Measurements from ENCODE around the gene KCNMB3. TPM values are rescaled to one million over a fixed set of nuclear protein-coding genes. Genes with fewer than 3 reads are reported as not detected.

KCNMB3 gene
- total and polyA plus RNA-seq, 2 of the 13 experiments (the other 11 are each of a cell fraction or from before 2014, with no cell fraction given) = 4.3 to 7.1 TPM

DNA sequence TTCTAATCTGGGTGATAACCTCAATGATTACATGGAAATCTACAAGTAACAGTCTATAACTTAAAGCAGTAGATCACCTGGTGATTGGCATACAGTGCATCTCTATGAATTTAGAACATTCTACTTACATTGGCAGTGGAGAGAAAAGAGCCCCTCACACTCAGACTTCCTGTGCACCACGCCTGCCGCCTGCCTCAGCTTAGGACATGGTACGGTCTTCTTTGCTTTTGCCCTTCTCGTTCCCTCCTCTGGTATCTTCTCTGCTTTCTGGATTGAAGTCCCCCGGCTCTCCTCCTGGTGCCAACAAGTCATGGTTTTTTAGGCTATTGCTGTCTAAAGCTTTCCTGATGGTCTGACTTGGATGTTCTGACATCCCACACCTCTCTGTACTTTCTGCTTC lies 7.9 kb upstream of the KCNMB3 start:
- H2AFZ ChIP-seq (ENCODE audit: low read length) = no peak overlapping the region
- no peak overlapping the region for H3K9ac ChIP-seq (ENCODE audit: insufficient read depth, low read depth, low read length)
- intact Hi-C loops (cut with micrococcal nuclease; ENCODE audit: unreplicated experiment) (no loop called here), in situ Hi-C loops (cut with HindIII; ENCODE audit: extremely low pct_ligation_motif_present, low pct_unique_long_range_greater_than_20kb) (no loop called here)
- peaks cover 65% of the 10 kb centered on the region for H3K4me1 ChIP-seq (ENCODE audit: insufficient read depth, low read length)
- no peaks in the 10 kb centered on the region for H3K36me3 ChIP-seq (replicated peaks in 1 of 2; ENCODE audit: control insufficient read depth in 1 of 2, insufficient read depth in 2 of 2, low read length in 2 of 2)
- H3K27me3 ChIP-seq (ENCODE audit: control insufficient read depth in 1 of 2, insufficient read depth in 2 of 2, low read length in 2 of 2) = no peaks in the 10 kb centered on the region
- no peak overlapping the region for H3K4me3 ChIP-seq (replicated peaks in 1 of 3; ENCODE audit: insufficient read depth in 1 of 3, low read depth in 2 of 3, low read length in 3 of 3)
- BruUV-seq (replicated peaks) = no TSS peak
- POLR2A ChIA-PET = interaction anchor here (1.0 kb wide), 1 partner anchor 8 kb away, joined by 3 read pairs; the partner anchor contains the start of gene KCNMB3
- H4K20me1 ChIP-seq (ENCODE audit: insufficient read depth, low read length) = no peaks in the 10 kb centered on the region
- CTCF ChIA-PET (ENCODE audit: low intra/inter-chr PET ratio, low total read pairs) = no interaction called here
- DNase-seq (ENCODE audit: low spot score) (no peak), ATAC-seq (no peak), FAIRE-seq (no peak)
- WGBS (ENCODE audit: low lambda C conversion rate) = 78% methylated on average over 5 of the region's 5 CpGs
- H3K27ac ChIP-seq (ENCODE audit: extremely low read length, insufficient read depth, low read length) = no peak overlapping the region
- H3K4me2 ChIP-seq (ENCODE audit: low read depth, low read length) = peak overlapping the region; percentile 54
- H3K79me2 ChIP-seq (ENCODE audit: insufficient read depth, low read length) = peaks cover 9% of the 10 kb centered on the region
- H3K9me3 ChIP-seq (ENCODE audit: low read length) = no peaks in the 10 kb centered on the region
- TF ChIP-seq ZKSCAN1 (IDR thresholded peaks at IDR 0.05; ENCODE audit: low read length) (no peak), ARHGAP35 (CRISPR knock-in tag; IDR thresholded peaks at IDR 0.05; ENCODE audit: borderline replicate concordance) (no peak), ZNF839 (CRISPR knock-in tag; IDR thresholded peaks at IDR 0.05; ENCODE audit: borderline replicate concordance) (no peak), HNRNPUL1 (IDR thresholded peaks at IDR 0.05; ENCODE audit: low read depth, low read length) (no peak), MTF1 (CRISPR knock-in tag; IDR thresholded peaks at IDR 0.05) (no peak), AKAP8 (CRISPR knock-in tag; IDR thresholded peaks at IDR 0.05) (no peak), PHF20 (CRISPR knock-in tag; IDR thresholded peaks at IDR 0.05) (no peak), SP4 (CRISPR knock-in tag; IDR thresholded peaks at IDR 0.05) (no peak), KAT2B (IDR thresholded peaks at IDR 0.05; ENCODE audit: borderline replicate concordance, low read depth, low read length) (no peak), ZNF530 (CRISPR knock-in tag; IDR thresholded peaks at IDR 0.05; ENCODE audit: low read depth) (no peak)
- TF ChIP-seq, protein P1, sequence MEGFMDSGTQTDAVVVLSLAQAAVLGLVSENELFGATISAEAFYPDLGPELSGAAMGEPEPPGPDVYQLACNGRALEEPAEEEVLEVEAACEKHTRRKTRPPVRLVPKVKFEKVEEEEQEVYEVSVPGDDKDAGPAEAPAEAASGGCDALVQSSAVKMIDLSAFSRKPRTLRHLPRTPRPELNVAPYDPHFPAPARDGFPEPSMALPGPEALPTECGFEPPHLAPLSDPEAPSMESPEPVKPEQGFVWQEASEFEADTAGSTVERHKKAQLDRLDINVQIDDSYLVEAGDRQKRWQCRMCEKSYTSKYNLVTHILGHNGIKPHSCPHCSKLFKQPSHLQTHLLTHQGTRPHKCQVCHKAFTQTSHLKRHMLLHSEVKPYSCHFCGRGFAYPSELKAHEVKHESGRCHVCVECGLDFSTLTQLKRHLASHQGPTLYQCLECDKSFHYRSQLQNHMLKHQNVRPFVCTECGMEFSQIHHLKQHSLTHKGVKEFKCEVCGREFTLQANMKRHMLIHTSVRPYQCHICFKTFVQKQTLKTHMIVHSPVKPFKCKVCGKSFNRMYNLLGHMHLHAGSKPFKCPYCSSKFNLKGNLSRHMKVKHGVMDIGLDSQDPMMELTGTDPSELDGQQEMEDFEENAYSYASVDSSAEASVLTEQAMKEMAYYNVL (CRISPR knock-in tag; IDR thresholded peaks at IDR 0.05; ENCODE audit: borderline replicate concordance) = no peak
- TF ChIP-seq, protein P2, sequence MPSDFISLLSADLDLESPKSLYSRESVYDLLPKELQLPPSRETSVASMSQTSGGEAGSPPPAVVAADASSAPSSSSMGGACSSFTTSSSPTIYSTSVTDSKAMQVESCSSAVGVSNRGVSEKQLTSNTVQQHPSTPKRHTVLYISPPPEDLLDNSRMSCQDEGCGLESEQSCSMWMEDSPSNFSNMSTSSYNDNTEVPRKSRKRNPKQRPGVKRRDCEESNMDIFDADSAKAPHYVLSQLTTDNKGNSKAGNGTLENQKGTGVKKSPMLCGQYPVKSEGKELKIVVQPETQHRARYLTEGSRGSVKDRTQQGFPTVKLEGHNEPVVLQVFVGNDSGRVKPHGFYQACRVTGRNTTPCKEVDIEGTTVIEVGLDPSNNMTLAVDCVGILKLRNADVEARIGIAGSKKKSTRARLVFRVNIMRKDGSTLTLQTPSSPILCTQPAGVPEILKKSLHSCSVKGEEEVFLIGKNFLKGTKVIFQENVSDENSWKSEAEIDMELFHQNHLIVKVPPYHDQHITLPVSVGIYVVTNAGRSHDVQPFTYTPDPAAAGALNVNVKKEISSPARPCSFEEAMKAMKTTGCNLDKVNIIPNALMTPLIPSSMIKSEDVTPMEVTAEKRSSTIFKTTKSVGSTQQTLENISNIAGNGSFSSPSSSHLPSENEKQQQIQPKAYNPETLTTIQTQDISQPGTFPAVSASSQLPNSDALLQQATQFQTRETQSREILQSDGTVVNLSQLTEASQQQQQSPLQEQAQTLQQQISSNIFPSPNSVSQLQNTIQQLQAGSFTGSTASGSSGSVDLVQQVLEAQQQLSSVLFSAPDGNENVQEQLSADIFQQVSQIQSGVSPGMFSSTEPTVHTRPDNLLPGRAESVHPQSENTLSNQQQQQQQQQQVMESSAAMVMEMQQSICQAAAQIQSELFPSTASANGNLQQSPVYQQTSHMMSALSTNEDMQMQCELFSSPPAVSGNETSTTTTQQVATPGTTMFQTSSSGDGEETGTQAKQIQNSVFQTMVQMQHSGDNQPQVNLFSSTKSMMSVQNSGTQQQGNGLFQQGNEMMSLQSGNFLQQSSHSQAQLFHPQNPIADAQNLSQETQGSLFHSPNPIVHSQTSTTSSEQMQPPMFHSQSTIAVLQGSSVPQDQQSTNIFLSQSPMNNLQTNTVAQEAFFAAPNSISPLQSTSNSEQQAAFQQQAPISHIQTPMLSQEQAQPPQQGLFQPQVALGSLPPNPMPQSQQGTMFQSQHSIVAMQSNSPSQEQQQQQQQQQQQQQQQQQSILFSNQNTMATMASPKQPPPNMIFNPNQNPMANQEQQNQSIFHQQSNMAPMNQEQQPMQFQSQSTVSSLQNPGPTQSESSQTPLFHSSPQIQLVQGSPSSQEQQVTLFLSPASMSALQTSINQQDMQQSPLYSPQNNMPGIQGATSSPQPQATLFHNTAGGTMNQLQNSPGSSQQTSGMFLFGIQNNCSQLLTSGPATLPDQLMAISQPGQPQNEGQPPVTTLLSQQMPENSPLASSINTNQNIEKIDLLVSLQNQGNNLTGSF (CRISPR knock-in tag; IDR thresholded peaks at IDR 0.05) = no peak
- TF ChIP-seq, protein P3, sequence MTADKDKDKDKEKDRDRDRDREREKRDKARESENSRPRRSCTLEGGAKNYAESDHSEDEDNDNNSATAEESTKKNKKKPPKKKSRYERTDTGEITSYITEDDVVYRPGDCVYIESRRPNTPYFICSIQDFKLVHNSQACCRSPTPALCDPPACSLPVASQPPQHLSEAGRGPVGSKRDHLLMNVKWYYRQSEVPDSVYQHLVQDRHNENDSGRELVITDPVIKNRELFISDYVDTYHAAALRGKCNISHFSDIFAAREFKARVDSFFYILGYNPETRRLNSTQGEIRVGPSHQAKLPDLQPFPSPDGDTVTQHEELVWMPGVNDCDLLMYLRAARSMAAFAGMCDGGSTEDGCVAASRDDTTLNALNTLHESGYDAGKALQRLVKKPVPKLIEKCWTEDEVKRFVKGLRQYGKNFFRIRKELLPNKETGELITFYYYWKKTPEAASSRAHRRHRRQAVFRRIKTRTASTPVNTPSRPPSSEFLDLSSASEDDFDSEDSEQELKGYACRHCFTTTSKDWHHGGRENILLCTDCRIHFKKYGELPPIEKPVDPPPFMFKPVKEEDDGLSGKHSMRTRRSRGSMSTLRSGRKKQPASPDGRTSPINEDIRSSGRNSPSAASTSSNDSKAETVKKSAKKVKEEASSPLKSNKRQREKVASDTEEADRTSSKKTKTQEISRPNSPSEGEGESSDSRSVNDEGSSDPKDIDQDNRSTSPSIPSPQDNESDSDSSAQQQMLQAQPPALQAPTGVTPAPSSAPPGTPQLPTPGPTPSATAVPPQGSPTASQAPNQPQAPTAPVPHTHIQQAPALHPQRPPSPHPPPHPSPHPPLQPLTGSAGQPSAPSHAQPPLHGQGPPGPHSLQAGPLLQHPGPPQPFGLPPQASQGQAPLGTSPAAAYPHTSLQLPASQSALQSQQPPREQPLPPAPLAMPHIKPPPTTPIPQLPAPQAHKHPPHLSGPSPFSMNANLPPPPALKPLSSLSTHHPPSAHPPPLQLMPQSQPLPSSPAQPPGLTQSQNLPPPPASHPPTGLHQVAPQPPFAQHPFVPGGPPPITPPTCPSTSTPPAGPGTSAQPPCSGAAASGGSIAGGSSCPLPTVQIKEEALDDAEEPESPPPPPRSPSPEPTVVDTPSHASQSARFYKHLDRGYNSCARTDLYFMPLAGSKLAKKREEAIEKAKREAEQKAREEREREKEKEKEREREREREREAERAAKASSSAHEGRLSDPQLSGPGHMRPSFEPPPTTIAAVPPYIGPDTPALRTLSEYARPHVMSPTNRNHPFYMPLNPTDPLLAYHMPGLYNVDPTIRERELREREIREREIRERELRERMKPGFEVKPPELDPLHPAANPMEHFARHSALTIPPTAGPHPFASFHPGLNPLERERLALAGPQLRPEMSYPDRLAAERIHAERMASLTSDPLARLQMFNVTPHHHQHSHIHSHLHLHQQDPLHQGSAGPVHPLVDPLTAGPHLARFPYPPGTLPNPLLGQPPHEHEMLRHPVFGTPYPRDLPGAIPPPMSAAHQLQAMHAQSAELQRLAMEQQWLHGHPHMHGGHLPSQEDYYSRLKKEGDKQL (CRISPR knock-in tag; IDR thresholded peaks at IDR 0.05; ENCODE audit: low read depth) = no peak

Data from HepG2 (cell line).